ENCODE results near the gene SLC44A5. TPM values are rescaled to one million over a fixed set of nuclear protein-coding genes. Genes with fewer than 3 reads are reported as not detected.
"Not testable (repeated sequence)": the region's sequence is repeated elsewhere in the genome, so short reads cannot be mapped to it uniquely, and the experiment has no call there.

The SLC44A5 gene
- total RNA-seq, 2 donors from 2014 or later: 0.61 TPM; not detected in 1

DNA sequence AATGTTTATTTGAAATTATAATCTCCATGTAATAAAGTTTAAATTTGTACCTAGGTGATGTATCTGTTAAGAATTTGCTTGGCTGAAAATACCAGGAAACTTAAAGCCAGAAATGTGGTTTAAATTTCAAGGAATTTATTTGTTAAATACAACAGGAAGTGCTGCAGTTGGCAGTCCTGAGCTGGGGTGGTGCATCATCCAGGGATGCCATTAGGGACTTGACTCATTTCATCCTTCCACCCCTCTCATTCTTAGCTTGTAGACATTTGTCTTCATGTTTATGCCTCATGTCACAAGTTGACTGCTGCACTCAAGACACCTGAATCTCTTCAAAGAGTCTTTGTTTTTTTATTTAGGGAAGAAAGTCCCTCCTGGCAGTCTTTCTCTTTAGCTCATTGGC, 300.8 kb downstream of the SLC44A5 start:
- H3K4me3 Mint-ChIP-seq: no peak overlapping the region
- H3K36me3 Mint-ChIP-seq (ENCODE audit: low read depth): no peaks in the 10 kb centered on the region
- H3K4me1 Mint-ChIP-seq: no peaks in the 10 kb centered on the region
- H3K9me3 Mint-ChIP-seq: no peaks in the 10 kb centered on the region
- no peaks in the 10 kb centered on the region for H3K27me3 Mint-ChIP-seq
- no peak overlapping the region for H3K27ac Mint-ChIP-seq
- no peak for ATAC-seq (replicated peaks)

DNA sequence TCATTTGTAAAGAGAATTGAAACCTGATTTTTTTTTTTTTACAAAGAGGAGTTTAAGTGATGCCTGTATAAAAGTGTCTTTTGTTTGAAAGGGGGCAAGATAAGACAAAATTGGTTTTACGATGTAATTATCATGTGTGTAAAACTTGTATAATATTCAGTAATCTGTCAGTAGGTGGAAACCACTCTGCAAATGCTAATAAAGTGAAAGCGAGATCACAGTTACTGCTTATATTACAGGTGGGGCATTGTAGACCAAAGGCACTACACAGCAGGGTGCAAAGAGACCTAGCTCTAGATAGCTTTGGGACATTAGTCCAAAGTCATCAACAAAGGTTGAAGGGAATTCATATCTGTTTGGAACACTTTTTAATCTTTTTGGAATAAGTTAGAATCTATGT, 302.5 kb downstream of the SLC44A5 start:
- ATAC-seq (replicated peaks): no peak
- H3K27me3 Mint-ChIP-seq: no peaks in the 10 kb centered on the region

DNA sequence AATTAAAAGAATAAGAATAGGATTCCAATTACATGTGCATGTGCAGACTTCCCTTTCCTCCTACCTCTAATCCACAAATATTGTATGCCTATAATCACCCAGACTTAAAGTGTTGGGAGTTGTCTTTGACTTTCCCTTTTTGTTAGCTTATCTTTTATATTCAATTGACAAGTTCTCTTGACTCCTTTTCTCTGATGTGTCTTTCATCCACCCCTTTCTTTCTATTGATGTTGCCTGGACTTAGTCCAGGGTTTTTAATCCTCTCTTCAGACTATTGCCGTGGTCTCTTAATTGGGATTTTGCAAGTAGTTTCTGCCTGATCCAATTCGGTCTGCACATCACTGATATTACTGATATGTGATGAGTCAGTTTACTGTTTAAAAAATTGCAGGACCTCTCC, 305.9 kb downstream of the SLC44A5 start:
- no peak overlapping the region for H3K4me3 Mint-ChIP-seq
- H3K27ac Mint-ChIP-seq: no peak overlapping the region
- no peaks in the 10 kb centered on the region for H3K4me1 Mint-ChIP-seq
- no peaks in the 10 kb centered on the region for H3K36me3 Mint-ChIP-seq (ENCODE audit: low read depth)
- ATAC-seq (replicated peaks): no peak
- H3K27me3 Mint-ChIP-seq: no peaks in the 10 kb centered on the region
- no peaks in the 10 kb centered on the region for H3K9me3 Mint-ChIP-seq

More for the DNA sequence above, 302.5 kb downstream of the SLC44A5 start:
- Mint-ChIP-seq H3K27ac (no peak overlapping the region), H3K4me3 (no peak overlapping the region), H3K4me1 (no peaks in the 10 kb centered on the region), H3K36me3 (ENCODE audit: low read depth) (no peaks in the 10 kb centered on the region), H3K9me3 (no peaks in the 10 kb centered on the region)

DNA sequence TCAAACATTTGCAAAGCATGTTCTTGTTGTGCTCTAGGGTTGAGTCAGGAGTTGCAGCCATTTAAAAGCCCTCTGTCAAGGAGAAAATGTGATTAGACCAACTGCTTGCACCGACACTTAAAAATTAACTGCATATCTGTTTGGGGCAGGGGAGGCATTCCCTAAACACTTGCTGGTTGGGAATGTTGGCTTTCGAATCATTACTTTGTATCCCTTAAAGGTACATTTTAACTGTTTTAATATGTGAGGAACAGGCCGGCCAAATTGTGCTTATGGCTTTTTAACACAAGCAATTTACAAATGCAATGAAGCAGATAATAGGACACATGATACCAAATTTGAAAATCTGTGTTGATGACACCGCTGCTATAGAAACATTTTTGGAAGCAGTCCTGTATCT, 317.6 kb downstream of the SLC44A5 start:
- ATAC-seq (replicated peaks): no peak
- no peaks in the 10 kb centered on the region for H3K27me3 Mint-ChIP-seq
- H3K4me3 Mint-ChIP-seq: no peak overlapping the region
- no peaks in the 10 kb centered on the region for H3K9me3 Mint-ChIP-seq
- no peak overlapping the region for H3K27ac Mint-ChIP-seq
- no peaks in the 10 kb centered on the region for H3K4me1 Mint-ChIP-seq
- H3K36me3 Mint-ChIP-seq (ENCODE audit: low read depth): no peaks in the 10 kb centered on the region

DNA sequence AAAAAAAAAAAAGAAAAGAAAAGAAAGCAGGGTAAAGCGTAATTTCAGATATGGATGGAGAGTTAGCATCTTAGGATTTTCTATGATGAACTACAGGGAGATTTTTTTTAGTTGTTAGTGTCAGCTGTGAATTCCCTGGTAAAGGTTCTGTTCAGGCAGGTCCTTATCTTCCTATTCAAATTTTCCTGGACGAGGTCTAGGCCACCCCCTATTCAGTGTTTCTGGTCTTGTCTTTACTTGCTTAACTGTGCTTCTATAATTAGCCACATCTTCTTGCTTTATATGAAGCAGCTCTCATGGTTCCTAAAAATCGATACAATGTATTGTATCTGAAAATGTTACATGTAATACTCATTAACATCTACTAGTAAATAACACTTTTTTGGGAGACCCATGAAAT, 318.9 kb downstream of the SLC44A5 start:
- no peak for ATAC-seq (replicated peaks)
- Mint-ChIP-seq H3K27ac (no peak overlapping the region), H3K27me3 (no peaks in the 10 kb centered on the region), H3K4me1 (no peaks in the 10 kb centered on the region), H3K4me3 (no peak overlapping the region), H3K9me3 (peaks cover 5% of the 10 kb centered on the region), H3K36me3 (ENCODE audit: low read depth) (no peaks in the 10 kb centered on the region)

DNA sequence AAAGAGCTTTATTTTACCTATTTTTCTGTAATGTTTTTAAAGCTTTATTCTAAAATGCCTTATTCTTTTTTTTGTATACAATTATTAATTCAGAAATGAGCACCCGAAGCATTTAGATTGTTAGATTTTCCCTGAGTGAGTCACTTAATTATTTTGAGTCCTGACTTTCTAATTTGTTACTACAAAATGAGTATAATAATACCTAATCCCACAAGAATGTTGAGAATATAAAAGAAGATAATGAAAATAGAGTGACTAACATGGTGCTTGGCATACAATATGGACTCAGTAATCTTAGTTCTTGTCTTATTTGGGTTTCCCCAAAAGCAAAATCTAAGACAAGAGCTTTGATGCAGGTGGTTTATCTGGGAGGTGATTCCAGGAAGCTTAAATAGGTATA, 334.5 kb downstream of the SLC44A5 start:
- no peaks in the 10 kb centered on the region for H3K36me3 Mint-ChIP-seq (ENCODE audit: low read depth)
- ATAC-seq (replicated peaks): no peak
- H3K27me3 Mint-ChIP-seq: no peaks in the 10 kb centered on the region
- peaks cover 6% of the 10 kb centered on the region for H3K9me3 Mint-ChIP-seq
- H3K4me3 Mint-ChIP-seq: no peak overlapping the region
- H3K27ac Mint-ChIP-seq: no peak overlapping the region
- H3K4me1 Mint-ChIP-seq: no peaks in the 10 kb centered on the region

DNA sequence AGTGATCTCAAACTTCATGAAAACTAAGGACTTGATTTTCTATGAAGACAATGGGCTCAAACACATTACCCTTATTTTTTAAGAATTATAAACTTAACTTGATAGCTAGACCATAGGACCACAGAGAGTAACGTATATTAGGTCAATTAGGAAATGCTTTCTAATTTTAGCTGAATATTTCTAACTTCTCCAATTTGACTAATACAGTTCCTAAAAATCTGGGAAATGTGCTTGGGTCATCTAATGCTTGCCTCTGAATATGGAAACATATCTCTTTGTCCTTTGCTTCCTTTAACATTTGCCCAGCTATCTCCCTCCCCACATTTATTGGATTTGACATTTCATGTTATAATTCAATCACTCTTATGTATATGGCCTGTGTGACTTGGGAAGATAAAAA, 335.3 kb downstream of the SLC44A5 start:
- ATAC-seq (replicated peaks): no peak
- Mint-ChIP-seq H3K27me3 (no peaks in the 10 kb centered on the region), H3K4me1 (no peaks in the 10 kb centered on the region), H3K4me3 (no peak overlapping the region), H3K9me3 (peaks cover under 1% of the 10 kb centered on the region), H3K27ac (no peak overlapping the region), H3K36me3 (ENCODE audit: low read depth) (no peaks in the 10 kb centered on the region)

DNA sequence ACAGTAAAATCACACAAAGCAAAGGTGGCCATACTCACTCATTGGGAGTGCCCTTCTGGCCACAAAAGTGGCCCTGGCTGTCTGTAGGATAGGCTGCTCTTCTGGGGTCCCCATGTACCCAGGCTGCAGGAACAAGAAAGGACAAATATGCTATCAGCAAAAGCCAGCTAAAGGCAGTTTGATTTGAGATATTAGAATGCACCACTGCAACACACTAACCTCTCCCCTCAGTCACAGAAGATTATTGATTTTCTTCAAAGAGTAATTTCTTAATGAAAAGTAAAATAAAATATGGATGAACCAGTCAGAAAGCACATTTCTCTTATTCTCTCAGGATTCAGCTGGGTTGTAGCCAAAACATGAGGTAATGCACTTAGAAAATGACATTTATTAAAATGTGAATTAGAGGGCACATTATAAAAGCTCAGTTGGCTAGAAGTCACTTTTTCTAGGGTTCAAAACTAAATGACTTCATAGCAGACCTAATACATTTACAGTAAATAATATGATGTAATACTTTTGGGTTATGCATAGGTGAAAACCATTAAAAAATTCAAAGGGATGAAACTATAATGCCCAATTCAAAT, 335.9 kb downstream of the SLC44A5 start:
- H3K4me1 Mint-ChIP-seq: no peaks in the 10 kb centered on the region
- H3K27ac Mint-ChIP-seq: no peak overlapping the region
- H3K36me3 Mint-ChIP-seq (ENCODE audit: low read depth): no peaks in the 10 kb centered on the region
- no peak overlapping the region for H3K4me3 Mint-ChIP-seq
- H3K9me3 Mint-ChIP-seq: no peaks in the 10 kb centered on the region
- ATAC-seq (replicated peaks): no peak
- H3K27me3 Mint-ChIP-seq: no peaks in the 10 kb centered on the region

DNA sequence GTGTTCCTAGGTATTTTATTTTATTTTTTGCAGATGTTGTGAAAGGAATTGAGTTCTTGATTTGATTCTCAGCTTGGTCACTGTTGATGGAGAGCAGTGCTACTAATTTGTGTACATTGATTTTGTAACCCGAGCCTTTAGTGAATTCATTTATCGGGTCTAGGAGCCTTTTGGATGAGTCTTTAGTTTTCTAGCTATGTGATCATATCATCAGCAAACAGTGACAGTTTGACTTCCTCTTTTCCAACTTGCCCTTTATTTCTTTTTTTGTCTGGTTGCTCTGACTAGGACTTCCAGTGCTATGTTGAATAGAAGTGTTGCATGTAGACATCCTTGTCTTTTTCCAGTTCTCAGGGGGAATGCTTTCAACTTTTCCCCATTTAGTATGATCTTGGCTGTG, 337.8 kb downstream of the SLC44A5 start:
- ATAC-seq (replicated peaks): no peak
- Mint-ChIP-seq H3K27me3 (no peaks in the 10 kb centered on the region), H3K4me3 (no peak overlapping the region), H3K9me3 (peaks cover 3% of the 10 kb centered on the region), H3K36me3 (ENCODE audit: low read depth) (no peaks in the 10 kb centered on the region), H3K4me1 (no peaks in the 10 kb centered on the region), H3K27ac (no peak overlapping the region)

DNA sequence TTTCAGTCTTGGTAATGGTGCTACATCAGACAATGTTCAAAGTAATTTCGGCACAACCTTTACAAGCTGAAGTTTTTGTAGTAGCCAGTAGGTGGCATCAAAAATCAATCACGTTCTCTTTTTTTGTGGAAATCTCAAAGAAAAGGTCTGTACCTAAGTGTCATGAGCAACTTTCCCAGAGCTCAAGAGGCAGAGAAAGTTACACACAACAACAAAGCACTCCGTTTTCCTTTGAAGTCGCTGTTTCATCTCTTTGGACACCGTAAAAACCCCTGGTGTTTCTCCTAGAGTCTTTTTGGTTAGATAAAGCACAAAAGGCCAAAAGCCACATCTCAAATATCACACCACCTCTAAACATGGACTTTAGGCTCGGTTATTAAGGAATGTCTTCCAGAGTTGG, 345.1 kb downstream of the SLC44A5 start:
- no peaks in the 10 kb centered on the region for H3K27me3 Mint-ChIP-seq
- no peaks in the 10 kb centered on the region for H3K4me1 Mint-ChIP-seq
- H3K9me3 Mint-ChIP-seq: peaks cover 3% of the 10 kb centered on the region
- no peaks in the 10 kb centered on the region for H3K36me3 Mint-ChIP-seq (ENCODE audit: low read depth)
- no peak overlapping the region for H3K27ac Mint-ChIP-seq
- ATAC-seq (replicated peaks): no peak
- no peak overlapping the region for H3K4me3 Mint-ChIP-seq

DNA sequence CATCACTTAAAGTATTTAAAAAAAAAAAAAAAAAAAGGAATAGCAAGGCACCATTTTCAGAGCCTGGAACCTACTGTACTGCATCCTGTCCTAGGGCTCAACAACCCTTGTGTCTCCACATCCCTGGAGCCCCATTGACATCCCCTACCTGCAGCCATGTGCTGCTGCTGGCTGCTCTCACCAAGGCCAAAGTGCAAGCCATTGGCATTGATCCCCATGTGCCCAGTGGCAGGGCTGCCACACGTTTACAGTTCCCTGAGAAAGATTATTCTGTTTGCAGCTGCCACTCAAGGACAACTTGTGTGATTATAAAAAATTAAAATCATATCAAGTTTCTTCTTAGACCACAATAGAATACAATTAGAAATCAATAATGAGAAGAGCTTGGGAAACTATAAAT, 346.8 kb downstream of the SLC44A5 start:
- Mint-ChIP-seq H3K9me3 (peaks cover 3% of the 10 kb centered on the region), H3K27ac (no peak overlapping the region), H3K4me3 (no peak overlapping the region), H3K4me1 (no peaks in the 10 kb centered on the region), H3K27me3 (no peaks in the 10 kb centered on the region), H3K36me3 (ENCODE audit: low read depth) (no peaks in the 10 kb centered on the region)
- no peak for ATAC-seq (replicated peaks)

DNA sequence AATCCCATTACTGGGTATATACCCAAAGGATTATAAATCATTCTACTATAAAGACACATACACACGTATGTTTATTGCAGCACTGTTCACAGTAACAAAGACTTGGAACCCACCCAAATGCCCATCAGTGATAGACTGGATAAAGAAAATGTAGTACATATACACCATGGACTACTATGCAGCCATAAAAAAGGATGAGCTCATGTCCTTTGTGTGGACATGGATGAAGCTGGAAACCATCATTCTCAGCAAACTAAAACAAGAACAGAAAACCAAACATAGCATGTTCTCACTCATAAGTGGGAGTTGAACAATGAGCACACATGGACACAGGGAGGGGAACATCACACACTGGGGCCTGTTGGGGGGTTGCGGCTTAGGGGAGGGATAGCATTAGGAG, 347.3 kb downstream of the SLC44A5 start:
- H3K27me3 Mint-ChIP-seq; H3K27ac Mint-ChIP-seq; H3K4me1 Mint-ChIP-seq; ATAC-seq (replicated peaks); H3K36me3 Mint-ChIP-seq (ENCODE audit: low read depth); H3K4me3 Mint-ChIP-seq; H3K9me3 Mint-ChIP-seq: not testable (repeated sequence)

DNA sequence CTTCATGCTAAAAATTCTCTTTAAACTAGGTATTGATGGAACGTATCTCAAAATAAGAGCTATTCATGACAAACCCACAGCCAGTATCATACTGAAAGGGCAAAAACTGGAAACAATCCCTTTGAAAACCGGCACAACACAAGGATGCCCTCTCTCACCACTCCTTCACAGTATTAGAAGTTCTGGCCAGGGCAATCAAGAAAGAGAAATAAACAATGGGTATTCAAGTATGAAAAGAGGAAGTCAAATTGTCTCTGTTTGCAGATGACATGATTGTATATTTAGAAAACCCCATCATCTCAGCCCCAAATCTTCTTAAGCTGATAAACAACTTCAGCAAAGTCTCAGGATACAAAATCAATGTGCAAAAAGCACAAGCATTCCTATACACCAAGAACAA, 349.0 kb downstream of the SLC44A5 start:
- H3K9me3 Mint-ChIP-seq; H3K4me3 Mint-ChIP-seq; H3K27ac Mint-ChIP-seq; H3K4me1 Mint-ChIP-seq; ATAC-seq (replicated peaks); H3K27me3 Mint-ChIP-seq; H3K36me3 Mint-ChIP-seq (ENCODE audit: low read depth): not testable (repeated sequence)

DNA sequence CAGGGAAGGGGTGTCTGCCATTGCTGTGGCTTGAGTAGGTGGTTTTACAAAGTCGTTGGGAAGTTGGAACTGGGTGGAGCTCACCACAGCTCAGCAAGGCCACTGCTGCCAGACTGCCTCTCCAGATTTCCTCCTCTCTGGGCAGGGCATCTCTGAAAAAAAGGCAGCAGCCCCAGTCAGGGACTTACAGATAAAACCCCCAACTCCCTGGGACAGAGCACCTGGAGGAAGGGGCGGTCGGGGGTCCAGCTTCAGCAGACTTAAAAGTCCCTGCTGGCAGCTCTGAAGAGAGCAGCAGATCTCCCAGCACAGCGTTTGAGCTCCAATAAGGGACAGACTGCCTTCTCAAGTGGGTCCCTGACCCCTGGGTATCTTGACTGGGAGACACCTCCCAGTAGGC, 352.6 kb downstream of the SLC44A5 start:
- no peaks in the 10 kb centered on the region for H3K27me3 Mint-ChIP-seq
- no peak for ATAC-seq (replicated peaks)
- H3K4me3 Mint-ChIP-seq: no peak overlapping the region
- no peaks in the 10 kb centered on the region for H3K36me3 Mint-ChIP-seq (ENCODE audit: low read depth)
- H3K27ac Mint-ChIP-seq: no peak overlapping the region
- H3K9me3 Mint-ChIP-seq: peaks cover 7% of the 10 kb centered on the region
- no peaks in the 10 kb centered on the region for H3K4me1 Mint-ChIP-seq

DNA sequence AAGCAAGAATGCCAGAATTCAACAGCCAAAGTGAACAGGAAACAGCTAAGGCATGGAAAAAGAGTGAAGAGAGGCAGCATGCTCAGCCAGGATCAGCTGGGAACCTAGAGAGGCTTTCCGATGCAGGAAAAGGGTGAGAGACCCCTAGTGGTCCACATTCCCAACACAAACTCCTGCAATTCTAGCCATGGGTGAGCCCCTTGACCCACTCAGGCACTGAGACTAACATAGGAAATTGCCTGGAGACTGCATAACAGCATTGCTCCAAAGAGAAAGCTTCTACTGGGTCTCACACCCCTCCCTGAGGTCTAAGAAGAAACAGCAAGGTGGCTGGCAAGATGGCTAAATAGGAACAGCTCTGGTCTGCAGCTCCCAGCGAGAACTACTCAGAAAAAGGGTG, 353.5 kb downstream of the SLC44A5 start:
- H3K27ac Mint-ChIP-seq: no peak overlapping the region
- ATAC-seq (replicated peaks): no peak
- H3K4me1 Mint-ChIP-seq: no peaks in the 10 kb centered on the region
- no peaks in the 10 kb centered on the region for H3K27me3 Mint-ChIP-seq
- H3K36me3 Mint-ChIP-seq (ENCODE audit: low read depth): no peaks in the 10 kb centered on the region
- peaks cover 7% of the 10 kb centered on the region for H3K9me3 Mint-ChIP-seq
- H3K4me3 Mint-ChIP-seq: no peak overlapping the region

DNA sequence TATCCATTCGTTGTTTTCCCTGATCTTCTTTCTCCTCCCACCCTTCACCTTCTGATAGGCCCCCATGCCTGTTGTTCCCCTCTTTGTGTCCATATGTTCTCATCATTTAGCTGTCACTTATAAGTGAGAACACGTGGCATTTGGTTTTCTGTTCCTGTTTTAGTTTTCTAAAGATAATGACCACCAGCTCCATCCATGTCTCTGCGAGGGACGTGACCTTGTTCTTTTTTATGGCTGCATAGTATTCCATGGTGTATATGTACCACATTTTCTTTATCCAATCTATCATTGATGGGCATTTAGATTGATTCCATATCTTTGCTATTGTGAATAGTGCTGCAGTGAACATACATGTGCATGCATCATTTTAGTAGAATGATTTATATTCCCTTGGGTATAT, 360.8 kb downstream of the SLC44A5 start:
- not testable (repeated sequence) for H3K9me3 Mint-ChIP-seq

More for the DNA sequence above, 360.8 kb downstream of the SLC44A5 start:
- not testable (repeated sequence) for H3K27me3 Mint-ChIP-seq; H3K4me3 Mint-ChIP-seq; H3K27ac Mint-ChIP-seq; ATAC-seq (replicated peaks); H3K36me3 Mint-ChIP-seq (ENCODE audit: low read depth); H3K4me1 Mint-ChIP-seq
